ENCODE data around the gene FANCI. TPM values are rescaled to one million over a fixed set of nuclear protein-coding genes. Genes with fewer than 3 reads are reported as not detected.

The FANCI gene
- total RNA-seq, 1 experiment from 2014 or later: 163 TPM

- no peak overlapping the region for H3K4me3 ChIP-seq (ENCODE audit: low read depth, low read length, poor library complexity, severe bottlenecking)
- ChIA-PET POLR2A (ENCODE audit: low non-redundant PET) (no interaction called here), CTCF (no interaction called here)
- no TSS peak for BruUV-seq (replicated peaks)
- no peak overlapping the region for H3K27ac ChIP-seq (ENCODE audit: low read depth, low read length, poor library complexity, severe bottlenecking)
- no peak for DNase-seq (ENCODE audit: low spot score)
- H3K4me1 ChIP-seq (ENCODE audit: insufficient read depth, low read length, poor library complexity, severe bottlenecking): no peaks in the 10 kb centered on the region
- no peaks in the 10 kb centered on the region for H3K27me3 ChIP-seq (replicated peaks; ENCODE audit: insufficient read depth, low read depth, low read length, poor library complexity)
- TF ChIP-seq CTCF (conservative IDR thresholded peaks at IDR 0.05; ENCODE audit: low read depth, low read length) (no peak), EZH2 (IDR thresholded peaks at IDR 0.05; ENCODE audit: borderline replicate concordance, low read depth, low read length, poor library complexity, severe bottlenecking) (no peak)
- H3K9me3 ChIP-seq (ENCODE audit: low read depth, low read length, poor library complexity, severe bottlenecking): no peaks in the 10 kb centered on the region
- intact Hi-C loops (cut with micrococcal nuclease; ENCODE audit: unreplicated experiment): no loop called here
- no peaks in the 10 kb centered on the region for H3K36me3 ChIP-seq (ENCODE audit: insufficient read depth, low read length, poor library complexity, severe bottlenecking)
These were observed 102.9 kb downstream of the FANCI start for GRCh38 chr15:89346516-89347231.

GRCh38 chr15:89349206-89349558 is 105.4 kb downstream of the FANCI start:
- no peaks in the 10 kb centered on the region for H3K36me3 ChIP-seq (ENCODE audit: insufficient read depth, low read length, poor library complexity, severe bottlenecking)
- DNase-seq (ENCODE audit: low spot score): no peak
- H3K27me3 ChIP-seq (replicated peaks; ENCODE audit: insufficient read depth, low read depth, low read length, poor library complexity): no peaks in the 10 kb centered on the region
- no peak overlapping the region for H3K27ac ChIP-seq (ENCODE audit: low read depth, low read length, poor library complexity, severe bottlenecking)
- H3K4me3 ChIP-seq (ENCODE audit: low read depth, low read length, poor library complexity, severe bottlenecking): no peak overlapping the region
- ChIA-PET CTCF (no interaction called here), POLR2A (ENCODE audit: low non-redundant PET) (no interaction called here)
- no peaks in the 10 kb centered on the region for H3K9me3 ChIP-seq (ENCODE audit: low read depth, low read length, poor library complexity, severe bottlenecking)
- no TSS peak for BruUV-seq (replicated peaks)
- intact Hi-C loops (cut with micrococcal nuclease; ENCODE audit: unreplicated experiment): no loop called here
- no peaks in the 10 kb centered on the region for H3K4me1 ChIP-seq (ENCODE audit: insufficient read depth, low read length, poor library complexity, severe bottlenecking)
- TF ChIP-seq CTCF (conservative IDR thresholded peaks at IDR 0.05; ENCODE audit: low read depth, low read length) (no peak), EZH2 (IDR thresholded peaks at IDR 0.05; ENCODE audit: borderline replicate concordance, low read depth, low read length, poor library complexity, severe bottlenecking) (no peak)

- intact Hi-C loops (cut with micrococcal nuclease; ENCODE audit: unreplicated experiment): no loop called here
- H3K27me3 ChIP-seq (replicated peaks; ENCODE audit: insufficient read depth, low read depth, low read length, poor library complexity): peaks cover 14% of the 10 kb centered on the region
- H3K4me3 ChIP-seq (ENCODE audit: low read depth, low read length, poor library complexity, severe bottlenecking): no peak overlapping the region
- no peaks in the 10 kb centered on the region for H3K9me3 ChIP-seq (ENCODE audit: low read depth, low read length, poor library complexity, severe bottlenecking)
- no peak for DNase-seq (ENCODE audit: low spot score)
- H3K36me3 ChIP-seq (ENCODE audit: insufficient read depth, low read length, poor library complexity, severe bottlenecking): no peaks in the 10 kb centered on the region
- ChIA-PET CTCF (no interaction called here), POLR2A (ENCODE audit: low non-redundant PET) (no interaction called here)
- no peaks in the 10 kb centered on the region for H3K4me1 ChIP-seq (ENCODE audit: insufficient read depth, low read length, poor library complexity, severe bottlenecking)
- no peak overlapping the region for H3K27ac ChIP-seq (ENCODE audit: low read depth, low read length, poor library complexity, severe bottlenecking)
- BruUV-seq (replicated peaks): no TSS peak
- no peak for TF ChIP-seq CTCF (conservative IDR thresholded peaks at IDR 0.05; ENCODE audit: low read depth, low read length)
- TF ChIP-seq EZH2 (IDR thresholded peaks at IDR 0.05; ENCODE audit: borderline replicate concordance, low read depth, low read length, poor library complexity, severe bottlenecking): no peak
These were observed 108.7 kb downstream of the FANCI start for GRCh38 chr15:89352476-89352875.
